Lung microvascular endothelial cell (primary cell): ENCODE measurements around the gene MAP1S. TPM values are rescaled to one million over a fixed set of nuclear protein-coding genes. Genes with fewer than 3 reads are reported as not detected.

ENCODE experiments used
- DNase-seq, 2 donors: peaks; one replicate each; pipeline versions ENCODE4 v3.0.0 to v3.0.0-alpha.2; 2010; ENCODE audit warnings: low read depth in 2 of 2
- total RNA-seq: library from RNA; depleted of rRNA; stranded (reverse); fragments of >200 nt; gene quantifications from 2 replicates; pipeline ENCODE4 v1.2.1, GENCODE V29; 2014

Gene MAP1S
- total RNA-seq, 1 donor from 2014 or later, result 26.0 TPM

DNA sequence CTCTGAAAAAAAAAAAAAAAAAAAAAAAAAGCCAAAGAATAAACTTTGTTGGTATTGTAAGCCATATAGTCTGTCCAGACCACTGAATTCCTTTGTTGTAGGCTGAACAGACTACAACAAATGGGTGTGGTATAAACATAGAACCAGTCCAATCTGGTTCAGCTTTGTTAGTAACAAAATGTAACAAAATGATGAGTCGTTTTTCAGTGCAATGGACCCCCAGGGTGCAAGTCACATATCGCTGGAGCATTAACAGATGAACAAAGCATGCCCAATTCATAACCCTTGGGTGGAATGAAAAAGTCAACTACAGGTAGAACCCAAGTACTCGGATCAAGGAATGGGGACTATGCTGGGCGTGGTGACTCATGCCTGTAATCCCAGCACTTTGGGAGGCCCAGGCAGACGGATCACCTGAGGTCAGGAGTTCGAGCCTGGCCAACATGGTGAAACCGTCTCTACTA lies 18.4 kb downstream of the MAP1S start:
- no peak for DNase-seq

DNA sequence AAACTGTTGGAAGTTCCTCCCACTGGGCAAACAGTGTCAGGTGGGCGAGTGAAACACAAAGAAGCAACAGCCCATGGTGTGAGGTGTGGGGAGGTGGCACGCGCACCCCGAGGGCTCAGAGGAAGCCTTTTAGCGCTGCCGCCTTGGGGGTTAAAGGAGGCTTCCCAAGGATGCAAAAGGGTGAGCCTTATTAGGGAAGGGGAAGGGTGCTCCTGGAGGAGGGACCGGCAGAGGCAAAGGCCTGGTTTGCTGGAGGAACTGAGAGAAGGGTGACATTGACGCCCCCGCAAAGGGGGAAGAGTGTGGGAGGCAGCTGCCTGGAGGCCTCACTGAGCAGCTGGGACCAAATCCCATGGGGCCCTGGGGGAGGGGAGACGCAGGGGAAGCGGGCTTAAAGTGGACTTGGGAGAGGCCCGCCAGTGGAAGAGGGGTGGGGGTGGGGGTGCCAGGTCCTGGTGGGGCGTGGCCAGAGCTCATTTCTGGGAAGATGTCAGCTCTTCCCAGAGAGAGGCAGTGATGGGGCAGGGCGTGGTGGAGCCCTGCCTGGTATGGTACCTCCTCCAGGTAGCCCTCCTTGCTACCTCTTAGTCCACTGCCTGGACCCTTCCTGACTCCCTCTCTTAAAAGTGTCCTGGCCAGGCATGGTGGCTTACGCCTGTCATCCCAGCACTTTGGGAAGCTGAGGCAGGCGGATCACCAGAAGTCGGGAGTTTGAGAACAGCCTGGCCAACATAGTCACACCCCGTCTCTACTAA lies 20.0 kb downstream of the MAP1S start:
- no peak for DNase-seq

DNA sequence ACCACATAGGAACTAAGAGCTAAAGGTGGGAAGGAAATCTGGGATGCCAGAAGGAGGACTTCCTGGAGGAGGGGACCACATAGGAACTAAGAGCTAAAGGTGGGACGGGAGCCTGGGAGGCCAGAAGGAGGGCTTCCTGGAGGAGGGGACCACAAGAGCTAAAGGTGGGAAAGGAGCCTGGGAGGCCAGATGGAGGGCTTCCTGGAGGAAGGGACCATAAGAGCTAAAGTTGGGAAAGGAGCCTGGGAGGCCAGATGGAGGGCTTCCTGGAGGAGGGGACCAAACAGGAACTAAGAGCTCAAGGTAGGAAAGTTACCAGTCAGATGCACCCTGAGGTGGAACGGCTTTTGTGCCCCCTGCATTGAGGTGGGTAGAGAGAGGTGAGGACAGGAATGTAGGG lies 22.2 kb downstream of the MAP1S start:
- no peak for DNase-seq

DNA sequence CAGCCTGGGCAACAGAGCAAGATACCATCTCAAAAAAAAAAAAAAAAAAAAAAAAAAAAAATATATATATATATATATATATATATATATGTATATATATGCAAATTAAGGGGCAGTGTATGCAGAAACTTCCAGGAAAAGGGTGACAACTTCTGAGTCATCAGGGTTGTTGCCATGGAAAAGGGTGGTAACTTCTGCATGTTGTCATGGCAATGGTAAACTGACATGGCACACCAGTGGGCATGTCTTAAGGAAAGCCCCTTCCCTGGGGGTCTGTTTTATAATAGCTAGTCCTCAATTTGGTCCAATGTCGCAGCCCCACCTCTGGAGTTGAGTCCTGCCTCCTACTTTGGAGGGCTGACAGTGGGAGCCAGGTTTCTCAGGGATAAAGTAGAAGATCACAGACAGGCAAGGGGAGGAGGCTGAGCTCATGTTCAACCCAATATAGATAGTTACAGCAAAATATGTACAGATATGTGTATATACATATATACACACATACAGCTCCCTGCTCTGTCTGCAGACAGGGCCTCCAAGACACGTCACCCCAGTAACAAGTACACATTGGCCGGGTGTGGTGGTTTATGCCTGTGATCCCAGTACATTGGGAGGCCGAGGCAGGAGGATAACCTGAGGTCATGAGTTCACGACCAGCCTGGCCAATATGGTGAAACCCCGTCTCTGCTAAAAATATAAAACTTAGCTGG lies 24.7 kb downstream of the MAP1S start:
- DNase-seq, result peak; percentile 33 to 59

DNA sequence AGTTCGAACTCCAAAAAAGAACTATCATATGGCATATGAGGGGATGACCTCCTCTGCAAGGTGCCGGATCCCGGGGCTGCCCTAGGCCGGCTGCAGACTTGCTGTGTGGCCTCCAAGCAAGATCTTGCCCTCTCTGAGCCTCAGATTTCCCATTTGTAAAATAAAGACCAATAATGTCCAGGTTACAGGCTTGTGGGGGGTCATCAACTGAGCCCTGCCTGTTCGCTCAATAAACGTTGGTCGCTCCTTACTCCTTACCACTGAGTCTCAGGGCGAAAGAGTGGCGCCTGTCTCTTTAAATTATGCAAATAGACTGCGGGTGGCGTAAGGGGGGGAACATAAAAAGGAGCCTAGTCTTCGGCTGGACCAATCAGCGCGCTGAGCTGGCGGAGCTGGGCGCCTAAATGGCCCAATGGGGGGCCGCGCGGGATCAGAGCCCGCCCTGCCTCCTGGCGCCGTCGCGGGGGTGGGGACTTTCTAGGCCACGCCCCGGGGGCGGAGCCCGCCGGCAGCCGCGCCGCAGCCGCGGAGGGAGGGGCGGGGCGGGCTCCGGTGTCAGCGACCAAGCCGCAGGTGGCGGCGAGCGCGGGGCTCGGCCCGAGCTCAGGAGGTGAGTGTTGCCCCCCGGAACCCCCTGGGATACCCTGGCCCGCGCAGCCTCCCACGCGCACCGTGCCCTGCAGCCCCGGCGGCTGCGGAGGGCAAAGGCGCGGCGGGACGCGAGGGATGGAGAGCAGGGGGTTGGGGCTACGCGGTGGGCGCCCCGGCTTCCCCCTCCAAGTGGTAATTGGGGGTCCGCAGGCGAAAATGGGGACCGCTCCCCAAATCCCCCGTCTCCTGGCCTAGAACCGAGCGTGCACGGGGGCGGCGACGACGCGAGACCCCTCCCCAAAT lies 28.2 kb downstream of the MAP1S start:
- DNase-seq, result peak; percentile 93 to 95

DNA sequence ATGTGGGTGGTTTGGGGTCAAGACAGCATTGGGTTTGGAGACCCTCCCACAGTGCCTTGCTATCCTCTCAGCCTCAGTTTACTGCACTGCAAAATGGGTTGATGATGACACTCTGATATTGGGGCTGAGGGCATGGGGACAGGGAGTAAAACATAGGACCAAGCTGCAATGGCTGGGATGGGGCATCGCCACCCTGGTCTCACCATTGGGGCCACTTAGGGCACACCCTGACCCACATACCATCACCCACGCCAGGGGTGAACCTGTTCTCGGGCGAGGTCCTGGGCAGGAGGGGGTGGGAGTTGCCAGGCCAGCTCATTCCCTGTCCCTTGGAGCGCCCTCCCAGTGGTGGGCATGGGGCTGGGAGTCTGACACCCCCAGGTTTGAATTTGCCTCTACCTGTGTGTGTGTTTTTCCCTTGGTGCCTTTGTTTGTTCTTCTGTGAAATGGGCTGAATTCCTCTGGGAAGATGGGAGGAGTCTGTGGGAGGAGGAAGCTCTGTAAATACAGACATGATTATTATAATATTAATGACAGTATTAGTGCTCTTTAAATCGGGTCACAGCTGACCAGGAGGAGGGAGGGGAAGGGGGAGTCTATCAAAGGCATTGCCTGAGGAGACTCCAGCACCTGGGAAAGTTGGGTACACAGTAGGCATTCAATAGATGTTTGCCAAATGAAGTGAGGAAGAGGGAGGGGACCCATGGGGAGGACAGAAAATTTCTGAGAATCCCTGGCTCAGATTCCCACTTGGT lies 29.8 kb downstream of the MAP1S start:
- no peak for DNase-seq

DNA sequence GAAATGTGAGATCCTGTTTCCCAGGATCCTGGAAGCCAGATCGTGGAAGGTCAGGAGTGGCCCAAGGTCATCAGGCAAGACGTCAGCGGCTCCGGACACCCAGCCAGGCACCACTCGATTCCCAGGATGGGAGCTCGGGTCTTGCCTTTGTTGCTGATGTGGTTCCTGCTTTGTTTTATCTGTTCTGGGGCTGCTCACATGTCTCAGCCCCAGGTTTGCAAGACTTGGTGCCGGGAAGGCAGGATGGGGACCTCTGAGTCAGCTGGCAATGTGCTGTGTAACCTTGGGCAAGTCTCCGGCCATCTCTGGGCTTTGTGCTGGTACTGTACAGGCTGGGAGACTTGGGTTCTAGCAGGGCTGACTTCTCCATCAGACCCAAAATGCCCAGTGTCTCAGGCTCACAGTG lies 30.6 kb downstream of the MAP1S start:
- DNase-seq, result no peak

DNA sequence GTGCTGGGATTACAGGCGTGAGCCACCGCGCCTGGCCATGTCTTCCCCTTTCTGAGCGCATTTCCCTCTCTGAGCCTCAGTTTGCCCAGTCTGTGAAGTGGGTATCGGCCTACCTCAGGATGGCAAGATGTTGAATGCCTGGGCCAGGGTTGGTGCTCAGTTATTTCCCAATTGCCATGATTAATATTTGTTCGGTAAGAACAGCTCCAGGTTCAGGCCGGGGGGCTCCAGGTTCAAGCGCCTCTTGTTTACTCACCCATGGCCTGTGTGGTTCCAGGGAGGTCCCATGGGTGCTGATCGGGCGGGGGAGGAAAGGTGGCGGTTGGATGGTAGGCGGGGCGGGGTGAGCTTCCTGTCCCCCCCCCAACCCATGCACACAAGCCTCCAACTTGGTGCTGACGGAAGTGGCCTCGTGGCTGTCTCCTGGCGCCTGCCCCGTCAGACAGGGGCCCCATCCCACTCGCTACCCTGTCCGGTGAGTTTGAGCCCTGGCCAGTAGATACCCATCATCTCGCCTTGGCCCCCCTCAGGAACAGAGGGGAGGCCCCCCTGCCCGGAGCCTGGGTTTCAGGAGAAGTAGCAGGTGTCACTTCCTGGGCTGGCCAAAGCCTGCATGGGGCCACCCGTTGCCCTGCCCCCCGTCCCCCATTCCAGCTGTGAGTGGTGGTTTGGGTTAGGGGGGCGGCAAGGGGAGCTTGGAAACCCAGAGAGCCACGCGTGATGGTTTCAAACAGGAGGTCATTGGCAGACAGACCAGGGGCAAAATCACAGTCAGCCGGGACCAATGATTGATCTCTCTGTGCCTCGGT lies 32.0 kb downstream of the MAP1S start, which contains the start of gene FCHO1:
Gene FCHO1, plus strand, starts transcription at position 375 of the 809 bp plus-strand sequence. CDS start 3,688 bp downstream, outside the sequence.
- DNase-seq, result no peak

DNA sequence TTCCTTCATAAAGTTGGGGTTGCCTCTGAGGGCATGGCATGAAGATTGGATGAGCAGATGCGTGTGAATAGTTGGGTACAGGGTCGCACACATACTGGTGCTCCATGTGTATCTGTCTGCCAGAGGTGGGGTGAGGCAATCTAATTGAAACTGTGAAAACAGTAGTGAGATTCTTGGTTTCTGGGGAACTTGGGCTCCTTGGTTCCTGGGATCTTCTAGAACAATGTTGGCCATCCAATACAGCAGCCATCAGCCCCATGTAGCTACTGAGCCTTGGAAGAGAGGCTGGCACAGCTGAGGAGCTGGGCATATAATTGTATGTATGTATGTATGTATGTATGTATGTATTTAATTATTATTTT lies 32.6 kb downstream of the MAP1S start:
- no peak for DNase-seq

DNA sequence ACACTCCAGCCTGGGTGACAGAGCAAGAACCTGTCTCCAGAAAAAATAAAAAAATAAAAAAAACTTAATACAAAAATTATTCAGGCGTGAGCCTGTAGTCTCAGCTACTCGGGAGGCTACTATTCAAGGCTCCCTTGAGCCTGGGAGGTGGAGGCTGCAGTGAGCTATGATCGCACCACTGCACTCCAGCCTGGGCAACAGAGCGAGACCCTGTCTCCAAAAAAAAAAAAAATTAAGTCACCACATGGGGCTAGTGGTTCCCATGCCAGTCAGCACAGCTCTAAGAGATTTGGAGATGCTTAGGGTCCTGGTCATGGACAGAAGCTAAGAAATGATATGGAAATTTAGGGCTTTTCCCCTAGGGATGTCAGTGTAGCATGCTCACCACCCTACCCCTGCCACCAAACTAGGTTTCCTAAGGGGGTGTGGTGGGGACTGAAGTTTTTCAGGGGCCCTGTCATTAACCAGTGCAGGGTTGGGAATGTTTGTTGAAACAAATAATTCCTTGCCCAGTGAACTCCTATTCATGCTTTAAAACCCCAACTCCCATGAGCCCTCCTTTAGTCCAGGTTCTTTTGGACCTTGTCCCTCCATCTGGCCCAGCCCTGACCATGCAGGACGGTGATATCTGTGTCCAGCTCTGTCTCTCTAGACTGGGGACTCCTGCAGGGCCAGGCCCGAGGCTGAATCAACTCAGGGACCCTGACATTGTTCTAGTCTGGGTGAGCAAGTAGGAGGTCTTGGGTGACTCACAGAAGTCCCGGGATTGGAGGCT lies 33.8 kb downstream of the MAP1S start:
- DNase-seq, result no peak

DNA sequence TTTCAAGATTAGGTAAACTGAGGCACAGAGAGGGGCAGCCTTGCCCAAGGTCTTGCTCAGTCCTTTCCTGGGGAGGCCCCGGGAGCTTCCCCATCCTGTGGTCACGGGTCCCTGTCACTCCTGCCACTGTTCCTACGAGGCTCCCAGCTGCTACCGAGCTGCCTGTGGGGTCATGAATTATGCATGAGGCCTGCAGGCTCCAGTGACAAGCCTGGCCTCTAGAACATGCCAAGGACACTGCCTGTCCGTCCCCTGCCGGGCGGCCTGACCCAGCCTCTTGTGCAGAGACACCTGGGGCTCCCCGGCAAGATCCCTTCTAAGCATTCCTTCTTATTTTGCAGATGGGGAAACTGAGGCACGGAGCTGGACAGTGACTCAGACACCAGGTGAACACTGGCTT lies 34.7 kb downstream of the MAP1S start:
- DNase-seq, result no peak

DNA sequence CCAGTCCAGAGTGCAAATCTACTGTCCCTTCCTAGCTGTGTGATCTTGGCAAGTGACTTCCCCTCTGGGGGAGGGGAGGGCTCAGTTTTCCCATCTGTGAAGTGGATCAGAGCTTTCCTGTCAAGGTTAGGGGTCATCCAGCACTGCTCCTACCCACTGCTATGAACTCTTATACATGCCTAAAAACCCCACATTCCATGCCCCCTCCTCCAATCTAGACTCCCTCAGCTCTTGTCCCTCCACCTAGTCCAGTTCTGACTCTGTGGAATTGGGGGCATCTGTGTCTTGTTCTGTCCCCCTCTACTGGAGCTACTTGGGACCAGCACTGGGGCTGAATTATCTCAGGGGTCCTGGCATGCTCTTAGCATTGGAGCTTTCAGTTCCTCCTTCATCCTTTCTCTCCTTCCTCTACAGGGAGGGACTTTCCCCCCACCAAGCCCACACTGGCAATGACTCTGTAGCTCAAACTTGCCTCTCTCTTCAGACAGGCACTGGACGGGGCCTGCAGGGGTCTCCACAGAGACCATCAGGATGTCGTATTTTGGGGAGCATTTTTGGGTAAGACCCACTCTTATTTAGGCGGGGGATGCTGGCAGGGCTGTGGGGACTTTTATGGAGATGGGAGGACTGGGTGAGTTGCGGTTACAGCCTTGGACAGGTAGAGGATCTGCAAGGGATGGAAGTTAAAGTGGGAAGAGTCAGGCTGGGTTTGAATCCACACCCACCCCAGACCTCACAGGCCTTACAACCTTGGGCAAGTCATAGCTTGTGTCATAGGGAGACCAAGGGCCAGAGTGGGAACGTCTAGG lies 35.6 kb downstream of the MAP1S start:
- no peak for DNase-seq

DNA sequence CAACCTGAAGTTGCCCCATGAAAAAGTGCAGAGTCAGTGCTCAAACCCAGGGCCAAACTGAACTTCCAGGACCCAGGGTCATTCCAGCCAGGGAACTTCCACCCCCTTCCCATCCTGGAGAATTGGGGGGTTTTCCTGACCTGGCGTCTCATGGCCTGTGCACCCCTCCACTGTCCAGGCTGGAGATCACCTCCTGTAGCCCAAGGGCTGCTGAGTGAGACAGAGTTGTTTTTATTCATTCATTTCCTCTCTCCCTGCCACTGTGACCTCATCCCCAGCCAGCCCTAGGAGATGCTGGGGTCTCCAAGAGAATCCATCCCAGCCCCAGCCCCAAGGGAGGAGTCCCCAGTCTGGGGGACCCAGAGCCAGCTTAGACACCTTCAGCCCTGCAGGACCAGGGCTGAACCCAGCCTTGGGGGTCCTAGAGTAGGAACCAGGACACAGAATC lies 36.2 kb downstream of the MAP1S start:
- DNase-seq, result no peak

DNA sequence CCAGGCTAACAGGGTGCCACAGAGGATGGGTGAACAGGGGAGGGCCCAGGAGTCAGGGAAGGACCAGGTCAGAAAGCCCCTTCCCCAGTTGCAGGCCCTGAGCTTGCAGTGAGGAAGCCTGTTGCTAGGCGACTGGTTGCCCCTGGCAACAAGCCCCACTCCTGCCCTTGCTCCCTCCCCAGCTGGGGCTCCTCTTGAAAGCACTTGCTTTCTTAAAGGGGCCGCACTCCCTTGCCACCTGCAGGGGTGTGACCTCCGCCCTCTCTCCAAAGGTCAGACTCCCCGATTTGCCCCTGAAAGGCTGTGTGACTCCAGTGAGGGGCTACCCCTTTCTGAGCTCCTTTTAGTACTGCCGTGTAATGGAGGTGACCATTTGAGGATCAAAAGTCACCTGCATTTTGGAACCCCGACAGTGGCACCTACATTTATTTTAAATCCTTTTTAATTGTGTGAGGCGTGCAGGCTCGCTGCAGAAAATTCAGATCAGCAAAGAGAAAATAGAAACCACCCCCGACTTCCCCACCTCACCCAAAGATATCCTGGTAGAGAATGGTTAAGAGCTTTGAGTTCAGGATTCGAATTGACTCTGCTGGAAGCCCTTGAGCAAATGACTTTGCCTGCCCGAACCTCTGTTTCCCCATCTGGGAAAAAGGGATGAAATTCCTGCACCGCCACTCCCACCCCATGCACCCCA lies 36.8 kb downstream of the MAP1S start:
- peak; percentile 31 to 46 for DNase-seq

DNA sequence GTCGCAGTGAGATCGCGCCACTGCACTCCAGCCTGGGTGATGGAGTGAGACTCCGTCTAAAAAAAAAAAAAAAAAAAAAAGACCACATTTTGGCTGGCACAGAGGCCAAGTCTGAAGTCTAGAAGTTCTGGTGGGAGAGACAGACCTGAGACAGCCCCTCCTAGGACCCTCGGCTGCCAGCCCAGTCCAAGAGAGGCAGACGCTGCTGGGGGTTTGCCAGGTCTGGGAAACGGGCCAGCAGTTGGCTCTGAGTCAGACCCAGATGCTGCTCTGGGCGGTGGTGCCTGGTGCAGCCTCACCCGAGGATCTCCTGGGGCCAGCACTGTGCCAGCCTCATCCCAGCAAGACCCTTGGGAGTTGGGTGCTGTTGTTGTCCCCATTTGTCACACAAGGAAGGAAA lies 37.8 kb downstream of the MAP1S start:
- peak; percentile 58 to 63 for DNase-seq

DNA sequence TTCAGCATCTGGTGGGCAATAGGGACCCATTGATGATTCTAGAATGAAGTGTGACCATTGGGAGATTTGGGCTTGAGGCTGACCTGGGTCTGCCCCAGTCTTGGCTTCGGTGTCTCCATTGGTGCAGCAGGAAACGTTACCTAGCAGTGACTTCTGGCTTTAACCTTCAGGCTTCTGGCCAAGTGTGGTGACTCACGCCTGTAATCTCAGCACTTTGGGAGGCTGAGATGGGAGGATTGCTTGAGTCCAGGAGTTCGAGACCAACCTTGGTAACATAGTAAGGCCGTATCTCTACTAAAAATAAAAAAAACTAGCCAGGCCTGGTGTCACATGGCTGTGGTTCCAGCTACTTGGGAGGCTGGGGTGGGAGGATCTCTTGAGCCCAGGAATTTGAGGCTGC lies 39.2 kb downstream of the MAP1S start:
- no peak for DNase-seq

DNA sequence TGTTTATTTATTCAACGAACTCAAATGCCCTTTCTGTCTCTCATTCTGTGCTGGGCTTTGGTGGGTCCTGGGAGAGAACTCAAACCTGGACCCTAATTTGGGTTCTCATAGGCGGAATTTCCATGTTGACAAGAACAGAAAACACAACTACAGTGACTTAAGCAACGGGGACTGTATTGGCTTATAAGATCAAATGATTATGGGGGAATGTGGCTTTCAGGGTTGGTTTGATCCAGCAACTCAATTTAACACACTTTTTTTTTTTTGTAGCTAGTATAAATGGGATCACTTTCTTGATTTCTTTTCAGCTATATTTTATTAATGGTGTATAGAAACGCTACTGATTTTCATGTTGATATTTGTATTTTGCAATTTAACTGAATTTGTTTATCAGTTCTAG lies 41.9 kb downstream of the MAP1S start:
- DNase-seq, result no peak
